Mucosa of descending colon (tissue), 3 donors: ENCODE measurements around the gene ETV4. TPM values are rescaled to one million over a fixed set of nuclear protein-coding genes. Genes with fewer than 3 reads are reported as not detected.

ENCODE experiments used
- ATAC-seq: fragments of 200-7000 bp; cut with Tn5 transposase; one replicate; pipeline ENCODE4 v1.9.1; 2020; ENCODE audit warnings: mild to moderate bottlenecking, moderate library complexity
- DNase-seq, 3 donors: peaks; one replicate each; pipeline ENCODE4 v3.0.0-alpha.2; 2020
- H3K36me3 ChIP-seq: fragments of 200-600 bp; one replicate; pipeline ENCODE4 v1.8.0; 2021; ENCODE audit warnings: low read depth, mild to moderate bottlenecking
- H3K4me1 ChIP-seq: fragments of 200-600 bp; one replicate; pipeline ENCODE4 v1.8.0; 2021; ENCODE audit warnings: low read depth, mild to moderate bottlenecking
- H3K4me3 ChIP-seq: fragments of 200-600 bp; one replicate; pipeline ENCODE4 v1.8.0; 2021; ENCODE audit warnings: mild to moderate bottlenecking
- H3K9me3 ChIP-seq: fragments of 200-600 bp; one replicate; pipeline ENCODE4 v1.8.0; 2021; ENCODE audit warnings: mild to moderate bottlenecking
- CTCF ChIP-seq: fragments of 200-600 bp; IDR thresholded peaks from one replicate; pipeline ENCODE4 v1.8.0; 2022; ENCODE audit warnings: antibody characterized with exemption, mild to moderate bottlenecking
- intact Hi-C, 2 donors: fragments of 100-400 bp; cut with DNase I in 1 of 2; cut with micrococcal nuclease in 1 of 2; formaldehyde crosslinking; loops; one replicate each; pipeline versions ENCODE4 v1.11.0 to v1.11.1; 2022; cut with DNase I, micrococcal nuclease
- total RNA-seq, 3 donors: library from RNA; stranded (reverse); fragmentation: NEBNext Ultra II Directional in 2 of 3; extraction: Animal tissue kit (Norgen Biotek cat#: 25700) in 2 of 3; gene quantifications; one replicate each; pipeline versions ENCODE4 v1.2.1 to v1.2.4, GENCODE V29; 2021 to 2023
- donor health status: DM: no; HTN: no; CAD: no; lungs with moderate emphysema.
- donor health status: DM: no; HTN: no; CAD: no.
- donor health status: DM: no; HTN: yes; CAD: no.

Gene ETV4
- total RNA-seq, 3 donors from 2014 or later, result 0.67 to 0.72 (median 0.70) TPM

DNA sequence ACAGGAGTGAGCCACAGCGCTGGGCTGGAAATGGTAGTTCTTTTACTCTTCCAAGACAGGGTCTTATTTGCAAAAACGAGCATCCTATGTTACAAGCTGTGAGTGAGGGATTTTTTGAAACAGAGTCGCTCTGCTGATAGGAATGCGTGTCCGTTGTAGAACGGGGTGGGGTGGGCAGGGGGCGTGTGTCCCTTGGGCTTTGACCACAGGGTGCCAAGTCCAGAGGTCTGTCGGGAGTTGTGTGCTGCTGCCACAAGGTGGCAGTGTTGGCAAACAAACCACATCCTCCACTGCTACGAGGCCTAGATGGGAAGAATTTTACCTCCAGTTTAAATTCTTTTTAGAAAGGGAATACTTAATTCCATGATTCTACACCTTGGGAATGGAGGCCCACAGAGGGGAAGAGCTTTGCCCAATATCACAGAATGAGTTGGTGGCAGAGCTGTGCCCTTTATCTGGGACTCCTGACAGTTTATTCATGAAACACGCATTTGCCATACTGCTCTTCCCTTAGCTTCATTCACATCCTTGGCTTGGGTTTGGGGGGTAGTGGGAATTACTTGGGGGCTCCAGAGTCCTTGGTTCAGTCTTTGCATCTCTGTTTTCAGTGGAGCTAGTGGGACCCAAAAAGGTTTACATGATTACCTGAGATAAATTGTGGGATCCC, 30.6 kb upstream of the ETV4 start:
- DNase-seq (peak in 2 of 3 donors; percentile 75 to 76), ATAC-seq (peak; percentile 71)
- intact Hi-C loops, result loop anchor here in 1 of 2 donors (5.0 kb wide), 1 partner anchor 96 kb away; no protein-coding TSS in a partner anchor
- Histone ChIP-seq H3K4me3 (no peak overlapping the region), H3K4me1 (peaks cover 12% of the 10 kb centered on the region), H3K36me3 (no peaks in the 10 kb centered on the region), H3K9me3 (no peaks in the 10 kb centered on the region)
- peak; percentile 82 for TF ChIP-seq CTCF

DNA sequence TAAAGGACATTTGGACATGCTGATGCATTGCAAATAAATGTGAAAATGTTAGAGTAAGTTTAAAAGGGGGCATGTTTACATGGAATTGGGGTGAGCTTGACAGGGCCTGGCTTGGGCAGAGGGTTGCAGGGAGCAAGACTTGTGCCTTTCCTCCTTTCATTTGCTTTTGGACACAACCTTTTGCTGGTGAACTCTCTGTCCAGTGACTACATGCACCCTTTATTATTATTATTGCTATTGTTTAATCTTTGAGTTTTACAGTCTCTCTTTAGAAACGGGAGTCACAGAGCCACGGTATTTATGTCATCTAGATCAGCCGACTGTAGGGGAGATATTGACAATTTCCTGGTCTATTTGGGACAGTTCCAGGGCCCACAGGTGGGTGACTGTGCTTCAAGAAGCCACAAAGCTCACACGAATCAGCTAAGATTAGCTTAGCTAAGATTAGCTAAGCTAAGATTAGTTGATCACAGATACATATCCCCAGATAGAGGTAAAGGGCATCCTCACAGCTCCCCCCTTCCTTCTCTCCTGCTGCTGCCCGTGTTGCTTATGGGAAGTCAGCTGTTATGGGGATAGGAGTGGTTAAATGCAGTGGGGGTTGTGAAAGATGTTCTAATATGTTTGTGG, 28.9 kb upstream of the ETV4 start:
- Histone ChIP-seq H3K4me1 (peaks cover 12% of the 10 kb centered on the region), H3K4me3 (no peak overlapping the region), H3K9me3 (no peaks in the 10 kb centered on the region), H3K36me3 (no peaks in the 10 kb centered on the region)
- intact Hi-C loops, result loop anchor here in 1 of 2 donors (5.0 kb wide), 1 partner anchor 97 kb away; no protein-coding TSS in a partner anchor
- ATAC-seq (no peak), DNase-seq (no peak)
- TF ChIP-seq CTCF, result no peak

GRCh38 chr17:43574348-43574747, 28.2 kb upstream of the ETV4 start:
- no peaks in the 10 kb centered on the region for H3K9me3 ChIP-seq
- H3K36me3 ChIP-seq, result no peaks in the 10 kb centered on the region
- no peak for TF ChIP-seq CTCF
- intact Hi-C loops, result no loop called here
- DNase-seq (peak in 2 of 3 donors; percentile 39 to 52), ATAC-seq (peak; percentile 77)
- H3K4me3 ChIP-seq, result no peak overlapping the region
- peaks cover 12% of the 10 kb centered on the region for H3K4me1 ChIP-seq

- DNase-seq, result no peak
- H3K4me1 ChIP-seq, result peaks cover 12% of the 10 kb centered on the region
- peak; percentile 15 for ATAC-seq
Observed at GRCh38 chr17:43573579-43574321, 27.6 kb upstream of the ETV4 start.

More at GRCh38 chr17:43573579-43574321, 27.6 kb upstream of the ETV4 start:
- intact Hi-C loops, result no loop called here
- no peak for TF ChIP-seq CTCF
- H3K9me3 ChIP-seq, result no peaks in the 10 kb centered on the region
- no peak overlapping the region for H3K4me3 ChIP-seq
- H3K36me3 ChIP-seq, result no peaks in the 10 kb centered on the region
